Stimulated activated CD4-positive, alpha-beta T cell treated with anti-CD3 and anti-CD28 coated beads, Interleukin-12 subunit alpha, Interleukin-12 subunit beta, amount 100 ng/mL, for 48 hours (primary cell): ENCODE measurements around the gene RABGAP1.
A peak's percentile ranks its signal among the peaks of the same experiment; 100 is the strongest.

Experiments
- DNase-seq, 3 donors: peaks; one replicate each; pipeline ENCODE4 v3.0.0-alpha.2; 2020; ENCODE audit warnings: low read depth in 2 of 3, low spot score in 1 of 3

RABGAP1 gene

GRCh38 chr9:123080444-123080843, 139.6 kb downstream of the RABGAP1 start:
- DNase-seq: no peak

GRCh38 chr9:123081824-123082223, 141.0 kb downstream of the RABGAP1 start:
- DNase-seq: peak in 1 of 3 donors; percentile 21

DNA sequence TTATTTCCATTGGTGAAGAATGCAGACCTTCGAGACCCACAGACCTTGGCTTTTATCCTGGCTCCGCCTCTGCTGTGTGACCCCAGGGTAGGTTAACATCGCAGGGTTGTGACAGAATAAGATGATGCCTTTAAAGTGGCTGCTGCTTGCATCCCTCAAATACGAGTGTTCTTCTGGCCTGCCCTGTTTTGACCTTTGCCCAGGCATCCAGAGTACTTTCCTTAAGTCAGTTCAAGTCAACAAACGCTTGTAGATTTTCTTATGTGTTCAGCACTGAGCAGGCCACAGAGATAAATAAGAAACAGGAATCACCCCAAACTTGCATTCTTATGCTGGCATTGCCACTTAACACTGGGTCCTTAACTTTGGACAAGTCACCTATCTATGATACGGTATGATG, 142.9 kb downstream of the RABGAP1 start:
- no peak for DNase-seq

- DNase-seq: no peak
Measured at GRCh38 chr9:123084256-123084655, 143.4 kb downstream of the RABGAP1 start.

DNA sequence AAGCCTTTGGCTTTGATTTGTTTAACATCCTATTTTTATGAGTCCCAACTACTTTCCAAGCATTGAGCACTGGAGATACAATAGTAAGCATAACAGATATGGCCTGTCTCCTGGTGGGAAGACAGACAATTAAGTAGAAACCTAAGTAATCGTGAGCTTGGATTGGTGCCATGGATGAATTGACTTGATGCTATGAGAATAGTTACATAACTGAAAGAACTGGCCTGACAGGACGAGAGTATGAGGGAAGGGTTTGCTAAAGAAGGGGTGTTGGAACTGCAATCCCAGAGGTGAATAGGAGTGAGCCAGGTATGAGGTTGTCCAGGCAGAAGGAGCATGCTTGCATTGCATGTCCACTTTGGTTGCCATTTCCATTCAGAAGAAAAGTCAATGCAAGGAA, 145.1 kb downstream of the RABGAP1 start:
- DNase-seq: no peak

- no peak for DNase-seq
Measured at GRCh38 chr9:123087359-123087888, 146.6 kb downstream of the RABGAP1 start.

GRCh38 chr9:123089040-123089439, 148.2 kb downstream of the RABGAP1 start:
- no peak for DNase-seq

- DNase-seq: no peak
Measured at GRCh38 chr9:123089790-123090189, 149.0 kb downstream of the RABGAP1 start.

DNA sequence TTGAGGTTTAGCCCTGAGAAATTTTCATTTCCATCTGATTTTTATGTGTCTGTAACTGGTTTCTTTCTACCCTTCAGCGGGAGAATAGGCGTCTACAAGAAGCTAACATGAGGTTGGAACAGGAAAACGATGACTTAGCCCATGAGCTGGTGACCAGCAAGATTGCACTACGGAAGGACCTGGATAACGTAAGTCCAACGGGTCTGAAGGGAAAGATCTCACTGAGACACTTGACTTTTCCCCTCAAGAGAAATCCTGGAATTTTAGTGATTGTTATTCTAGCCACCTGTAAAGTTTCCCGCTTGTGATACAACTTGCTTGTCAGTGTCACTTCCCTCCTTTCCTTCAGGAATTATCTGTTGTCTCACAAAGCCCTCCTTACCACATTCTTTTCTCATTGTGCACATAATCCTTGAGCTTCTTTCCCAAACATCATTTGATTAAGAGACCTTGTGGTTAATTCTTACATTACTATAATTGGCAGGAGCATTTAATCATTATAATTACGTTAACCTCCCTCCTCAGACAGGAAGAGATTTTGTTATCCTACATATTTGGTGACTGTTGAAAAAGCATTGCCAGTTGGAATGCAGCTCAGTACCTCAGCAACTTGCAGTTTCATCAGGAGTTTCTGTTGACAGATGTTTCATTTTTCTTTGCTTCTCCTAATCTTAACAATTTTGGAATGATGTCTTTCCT, 149.5 kb downstream of the RABGAP1 start:
- DNase-seq: no peak

DNA sequence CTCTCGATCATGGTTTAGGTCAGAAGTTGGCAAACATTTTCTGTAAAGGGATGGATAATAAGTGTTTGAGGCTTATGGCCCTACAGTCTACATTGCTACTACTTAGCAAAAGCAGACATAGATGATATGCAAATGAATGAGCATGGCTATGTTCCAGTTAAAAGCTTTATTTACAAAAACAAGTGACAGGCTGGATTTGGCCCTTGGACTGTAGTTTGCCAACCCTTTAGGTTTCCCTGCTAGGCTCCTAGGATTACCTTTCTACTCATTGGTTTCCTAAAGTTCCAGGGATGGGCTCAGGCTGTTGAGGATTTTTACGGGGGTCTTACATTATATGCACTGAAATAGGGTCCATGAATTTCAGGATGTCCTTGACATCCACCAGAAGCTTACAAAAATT, 150.1 kb downstream of the RABGAP1 start:
- DNase-seq: no peak

DNA sequence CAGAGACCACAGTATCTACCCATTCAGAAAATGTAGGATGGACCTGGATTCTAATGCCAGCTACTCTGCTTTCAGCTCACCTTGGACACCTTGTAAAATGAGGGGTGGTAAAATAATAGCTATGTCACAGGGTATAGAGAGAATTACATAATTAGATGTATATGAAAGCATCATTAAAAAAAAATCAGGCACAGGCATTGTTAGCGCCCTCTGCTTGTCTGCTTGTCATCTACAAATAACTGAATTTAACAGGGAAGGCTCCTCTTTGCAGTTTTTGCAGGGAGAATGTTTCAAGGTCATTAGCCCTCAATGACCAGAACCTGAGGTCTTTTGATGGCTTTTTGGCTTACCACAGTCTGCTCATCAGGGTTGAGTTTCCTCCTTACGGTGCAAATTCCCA, 150.6 kb downstream of the RABGAP1 start:
- DNase-seq: no peak

DNA sequence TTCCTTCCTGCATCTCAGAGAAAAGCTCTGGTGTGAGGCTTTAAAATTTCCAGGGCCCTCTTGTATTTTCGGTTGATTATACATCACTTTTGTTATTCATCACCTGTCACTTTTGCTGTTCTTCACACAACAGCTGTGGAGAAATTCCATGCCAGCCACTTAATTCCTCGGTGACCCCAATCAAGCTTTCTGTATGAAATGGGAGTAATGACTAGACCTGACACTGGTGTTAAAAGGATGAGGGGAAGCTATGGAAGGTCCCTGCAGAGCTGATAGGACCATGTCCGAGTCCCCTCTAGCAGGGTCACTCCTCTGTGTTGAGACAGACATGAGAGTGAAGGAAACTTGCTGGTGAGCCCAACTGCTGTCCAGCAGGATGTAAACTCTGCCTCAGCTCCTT, 152.3 kb downstream of the RABGAP1 start:
- DNase-seq: no peak

DNA sequence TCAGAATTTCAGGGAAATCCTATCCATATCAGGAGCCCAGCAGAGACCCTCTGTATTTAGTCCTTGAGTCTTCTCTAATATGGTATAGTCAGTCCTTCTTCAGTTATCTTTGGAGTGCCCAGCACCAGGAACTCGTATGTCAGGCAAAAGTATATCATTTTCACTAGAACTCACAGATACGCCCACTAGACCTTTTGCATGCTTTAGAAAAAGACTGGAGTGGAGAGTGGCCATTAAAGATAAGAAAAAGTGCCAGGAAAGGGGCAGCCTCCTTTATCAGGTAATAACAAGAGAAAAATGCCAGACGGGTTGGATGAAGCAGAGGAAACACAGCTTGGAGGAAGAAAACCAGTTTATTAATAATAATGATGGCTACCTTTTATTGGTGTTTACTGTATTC, 156.2 kb downstream of the RABGAP1 start:
- no peak for DNase-seq

- no peak for DNase-seq
Measured at GRCh38 chr9:123097430-123098095, 156.7 kb downstream of the RABGAP1 start.

DNA sequence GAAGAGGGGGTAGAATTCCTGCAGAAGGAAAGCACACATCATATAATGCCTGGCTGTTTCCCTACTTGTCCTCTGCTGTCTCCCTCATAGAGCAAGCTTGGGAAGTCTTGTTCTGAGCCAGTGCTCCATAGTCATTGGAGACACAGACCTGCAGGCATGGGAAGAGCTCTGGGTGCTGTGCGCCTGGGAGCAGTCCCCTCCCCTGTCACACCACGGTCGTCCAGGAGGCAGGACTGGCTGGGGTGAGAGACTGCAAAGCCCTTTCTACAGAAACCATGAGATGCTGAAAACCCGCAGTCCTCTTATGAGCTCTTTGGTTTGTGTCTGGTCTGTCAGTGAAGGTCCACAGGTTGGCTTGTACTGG, 157.3 kb downstream of the RABGAP1 start:
- no peak for DNase-seq

DNA sequence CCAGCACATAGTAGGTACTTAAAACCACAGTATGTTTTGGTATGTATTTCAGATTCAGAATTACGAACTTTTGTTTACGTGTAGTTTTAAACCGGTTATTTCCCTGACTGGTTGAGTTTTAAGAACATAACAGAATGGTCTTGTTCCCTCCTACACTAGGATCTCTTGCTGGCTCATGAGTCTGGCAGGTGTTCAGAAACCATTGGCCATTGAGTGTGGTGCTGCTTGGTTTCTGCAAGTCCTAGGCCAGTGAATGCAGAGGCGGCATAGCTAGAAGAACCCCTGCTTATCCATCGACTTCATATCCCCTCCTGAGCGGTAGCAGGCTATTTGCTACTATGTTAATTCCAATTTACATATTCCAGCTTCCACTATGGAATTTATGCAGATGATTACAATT, 158.2 kb downstream of the RABGAP1 start:
- no peak for DNase-seq

GRCh38 chr9:123099548-123099947, 158.7 kb downstream of the RABGAP1 start:
- DNase-seq: no peak

- no peak for DNase-seq
Measured at GRCh38 chr9:123102375-123103113, 161.7 kb downstream of the RABGAP1 start.

GRCh38 chr9:123104807-123105206, 164.0 kb downstream of the RABGAP1 start:
- no peak for DNase-seq

DNA sequence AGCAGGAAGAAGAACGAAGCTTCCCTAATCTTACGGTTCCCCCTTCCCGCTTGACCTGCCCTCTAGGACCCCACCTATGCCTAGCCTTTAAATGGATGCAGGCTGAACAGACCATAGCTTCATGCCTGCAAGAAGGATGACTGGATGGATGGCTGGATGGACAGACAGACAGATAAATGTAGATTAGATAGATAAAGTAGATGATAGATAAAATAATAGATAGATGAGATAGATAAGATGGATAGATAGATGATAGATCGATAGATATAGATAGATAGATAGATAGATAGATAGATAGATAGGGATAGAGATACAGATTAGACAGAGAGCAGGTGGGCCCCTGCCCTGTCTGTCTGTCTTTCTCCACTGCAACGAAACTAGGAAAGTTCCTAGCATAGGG, 164.7 kb downstream of the RABGAP1 start:
- DNase-seq: no peak

DNA sequence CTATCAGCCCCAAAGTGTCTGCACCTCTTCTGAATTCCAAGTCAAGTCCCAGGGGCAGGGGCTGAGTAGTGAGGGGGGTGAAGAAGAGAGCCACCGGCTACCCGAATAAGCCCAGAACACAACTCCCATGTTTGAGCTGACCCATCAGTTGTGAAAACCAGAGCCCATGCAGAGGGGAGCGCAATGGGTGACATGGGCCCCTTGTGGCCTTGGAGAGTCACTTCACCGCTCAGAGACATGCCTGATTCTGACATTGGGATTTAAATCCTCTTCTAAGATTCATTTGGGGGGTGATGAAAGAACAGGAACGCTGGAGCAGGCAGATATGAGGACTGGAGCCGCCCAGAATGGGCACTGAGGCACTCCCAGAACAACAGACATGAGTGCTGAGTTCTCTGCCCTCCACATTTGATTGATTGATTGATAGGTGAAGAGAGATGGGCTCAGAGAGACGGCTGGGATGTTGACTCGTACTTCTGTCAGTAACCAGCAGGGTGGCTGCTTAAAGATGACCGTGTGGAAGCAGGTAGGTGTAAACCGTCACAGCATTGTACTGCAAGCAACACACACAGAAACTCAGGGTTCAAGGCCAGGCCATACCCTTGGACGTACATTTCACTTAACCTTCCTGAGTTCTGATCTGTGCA, 166.9 kb downstream of the RABGAP1 start:
- DNase-seq: no peak

GRCh38 chr9:123108976-123109375, 168.2 kb downstream of the RABGAP1 start:
- no peak for DNase-seq
